OCI-LY7 (cell line): ENCODE measurements around the gene ASPHD1. TPM values are rescaled to one million over a fixed set of nuclear protein-coding genes. Genes with fewer than 3 reads are reported as not detected.

ENCODE experiments used
- BruUV-seq: library from RNA; stranded (reverse); fragments of 400-500 nt; replicated peaks from 2 replicates; lab custom pipeline; 2021; lab: Mats Ljungman, UMichigan
- CTCF ChIA-PET: fragments of 300-600 bp; sonication (Branson Sonifier 250); formaldehyde crosslinking; loops from one replicate; lab custom pipeline; 2022; ENCODE audit warnings: antibody characterized with exemption; ENCODE audit not compliant: unreplicated experiment; lab: Charles Lee
- POLR2A ChIA-PET: fragments of 300-600 bp; sonication (Branson Sonifier 250); formaldehyde crosslinking; loops from one replicate; lab custom pipeline; 2022; ENCODE audit warnings: antibody characterized with exemption; lab: Charles Lee
- DNase-seq: peaks from one replicate; pipeline ENCODE4 v3.0.0-alpha.2; 2015; ENCODE audit warnings: low spot score
- H2AFZ ChIP-seq: fragments of 200-600 bp; sonication (generic), shearing (Covaris generic); 2 replicates; pipeline ENCODE4 v1.6.1; 2014; ENCODE audit warnings: mild to moderate bottlenecking, antibody characterized with exemption, low read length, moderate library complexity
- H3K27ac ChIP-seq: fragments of 200-600 bp; sonication (generic); 2 replicates; pipeline ENCODE4 v1.5.1; 2014; ENCODE audit warnings: mixed run types, low read depth, mild to moderate bottlenecking, moderate library complexity, low read length, inconsistent platforms; ENCODE audit not compliant: poor library complexity, severe bottlenecking
- H3K36me3 ChIP-seq: fragments of 200-600 bp; sonication (generic); 2 replicates; pipeline ENCODE4 v1.6.1; 2014; ENCODE audit warnings: mild to moderate bottlenecking, antibody characterized with exemption, low read length, moderate library complexity, mixed read lengths; ENCODE audit not compliant: insufficient read depth
- H3K4me1 ChIP-seq: fragments of 200-600 bp; sonication (generic); 2 replicates; pipeline ENCODE4 v1.5.1; 2014; ENCODE audit warnings: mild to moderate bottlenecking, low read length; ENCODE audit not compliant: insufficient read depth, poor library complexity, severe bottlenecking
- H3K4me2 ChIP-seq: fragments of 200-600 bp; sonication (generic); 2 replicates; pipeline ENCODE4 v1.6.1; 2014; ENCODE audit warnings: mild to moderate bottlenecking, low read length
- H3K4me3 ChIP-seq: fragments of 200-600 bp; sonication (generic); 2 replicates; pipeline ENCODE4 v1.5.1; 2014; ENCODE audit warnings: mild to moderate bottlenecking, low read depth, low read length; ENCODE audit not compliant: poor library complexity, severe bottlenecking
- H3K79me2 ChIP-seq: fragments of 200-600 bp; sonication (generic); 2 replicates; pipeline ENCODE4 v1.6.1; 2016; ENCODE audit warnings: low read depth, mild to moderate bottlenecking, low read length, moderate library complexity, mixed read lengths; ENCODE audit not compliant: insufficient read depth
- H3K9me2 ChIP-seq: fragments of 200-600 bp; sonication (generic); 2 replicates; pipeline ENCODE4 v1.6.1; 2016; ENCODE audit warnings: mild to moderate bottlenecking, low read length, mixed read lengths; ENCODE audit not compliant: insufficient read depth
- H3K9me3 ChIP-seq: fragments of 200-600 bp; sonication (generic); 2 replicates; pipeline ENCODE4 v1.6.1; 2014; ENCODE audit warnings: mild to moderate bottlenecking, mixed run types, low read length, mixed read lengths
- H4K20me1 ChIP-seq: fragments of 200-600 bp; sonication (generic); 2 replicates; pipeline ENCODE4 v1.6.1; 2014; ENCODE audit warnings: mild to moderate bottlenecking, antibody characterized with exemption, low read length, moderate library complexity, mixed read lengths; ENCODE audit not compliant: insufficient read depth
- EZH2phosphoT487 ChIP-seq: fragments of 200-600 bp; sonication (generic); IDR thresholded peaks from 2 replicates; pipeline ENCODE4 v1.6.1; 2018; ENCODE audit warnings: low read depth, borderline replicate concordance, mild to moderate bottlenecking, mixed run types, antibody characterized with exemption, low read length, moderate library complexity, mixed read lengths
- intact Hi-C: fragments of 100-400 bp; cut with micrococcal nuclease; formaldehyde crosslinking; loops from one replicate; pipeline ENCODE4 v1.10.0; 2022; ENCODE audit not compliant: unreplicated experiment
- total RNA-seq, 2 experiments: library from RNA; depleted of rRNA in 1 of 2; stranded (reverse); fragments of >200 nt in 1 of 2; shearing (Covaris generic) in 1 of 2; gene quantifications; 2 replicates each; pipeline ENCODE4 v1.2.3, GENCODE V29; 2014 to 2022
- TF ChIP-seq, protein P1 (sequence below): fragments of 200-600 bp; sonication (generic); conservative IDR thresholded peaks from 2 replicates; pipeline ENCODE4 v1.5.1; 2014; ENCODE audit warnings: mild to moderate bottlenecking, antibody characterized with exemption, low read length, moderate library complexity, mixed read lengths

ASPHD1 gene
- total RNA-seq, 2 experiments from 2014 or later = 0.30 TPM; not detected in 1

DNA sequence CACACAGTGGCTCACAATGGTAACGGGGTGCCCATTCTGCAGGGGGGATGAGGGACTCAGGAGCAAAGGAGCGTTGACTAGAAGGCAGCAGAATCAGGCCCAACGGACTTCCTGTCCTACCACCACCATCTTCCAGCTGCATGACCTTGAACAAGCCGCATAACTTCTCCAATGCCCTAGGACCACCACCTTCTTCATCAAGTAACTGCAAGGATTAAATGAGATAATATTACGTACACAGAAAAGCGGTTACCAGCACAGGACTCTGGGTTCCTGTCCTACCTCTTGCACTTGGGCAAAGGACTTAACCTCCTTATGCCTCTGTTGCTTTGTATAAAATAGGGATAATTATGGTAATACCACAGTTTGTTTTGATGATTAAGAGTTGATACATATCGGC, 4.7 kb downstream of the ASPHD1 start:
- Histone ChIP-seq H3K9me3 (no peaks in the 10 kb centered on the region), H2AFZ (no peak overlapping the region), H3K9me2 (no peaks in the 10 kb centered on the region), H3K36me3 (no peaks in the 10 kb centered on the region), H3K4me2 (no peak overlapping the region), H3K27ac (no peak overlapping the region), H3K4me3 (no peak overlapping the region), H3K79me2 (no peaks in the 10 kb centered on the region), H3K4me1 (no peaks in the 10 kb centered on the region), H4K20me1 (no peaks in the 10 kb centered on the region)
- ChIA-PET POLR2A (interaction anchor here (0.7 kb wide), 1 partner anchor 17 kb away, joined by 5 read pairs; no protein-coding TSS in a partner anchor), CTCF (no interaction called here)
- DNase-seq = no peak
- intact Hi-C loops = no loop called here
- no TSS peak for BruUV-seq
- TF ChIP-seq, protein P1, sequence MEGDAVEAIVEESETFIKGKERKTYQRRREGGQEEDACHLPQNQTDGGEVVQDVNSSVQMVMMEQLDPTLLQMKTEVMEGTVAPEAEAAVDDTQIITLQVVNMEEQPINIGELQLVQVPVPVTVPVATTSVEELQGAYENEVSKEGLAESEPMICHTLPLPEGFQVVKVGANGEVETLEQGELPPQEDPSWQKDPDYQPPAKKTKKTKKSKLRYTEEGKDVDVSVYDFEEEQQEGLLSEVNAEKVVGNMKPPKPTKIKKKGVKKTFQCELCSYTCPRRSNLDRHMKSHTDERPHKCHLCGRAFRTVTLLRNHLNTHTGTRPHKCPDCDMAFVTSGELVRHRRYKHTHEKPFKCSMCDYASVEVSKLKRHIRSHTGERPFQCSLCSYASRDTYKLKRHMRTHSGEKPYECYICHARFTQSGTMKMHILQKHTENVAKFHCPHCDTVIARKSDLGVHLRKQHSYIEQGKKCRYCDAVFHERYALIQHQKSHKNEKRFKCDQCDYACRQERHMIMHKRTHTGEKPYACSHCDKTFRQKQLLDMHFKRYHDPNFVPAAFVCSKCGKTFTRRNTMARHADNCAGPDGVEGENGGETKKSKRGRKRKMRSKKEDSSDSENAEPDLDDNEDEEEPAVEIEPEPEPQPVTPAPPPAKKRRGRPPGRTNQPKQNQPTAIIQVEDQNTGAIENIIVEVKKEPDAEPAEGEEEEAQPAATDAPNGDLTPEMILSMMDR = no peak
- TF ChIP-seq EZH2phosphoT487 = no peak

DNA sequence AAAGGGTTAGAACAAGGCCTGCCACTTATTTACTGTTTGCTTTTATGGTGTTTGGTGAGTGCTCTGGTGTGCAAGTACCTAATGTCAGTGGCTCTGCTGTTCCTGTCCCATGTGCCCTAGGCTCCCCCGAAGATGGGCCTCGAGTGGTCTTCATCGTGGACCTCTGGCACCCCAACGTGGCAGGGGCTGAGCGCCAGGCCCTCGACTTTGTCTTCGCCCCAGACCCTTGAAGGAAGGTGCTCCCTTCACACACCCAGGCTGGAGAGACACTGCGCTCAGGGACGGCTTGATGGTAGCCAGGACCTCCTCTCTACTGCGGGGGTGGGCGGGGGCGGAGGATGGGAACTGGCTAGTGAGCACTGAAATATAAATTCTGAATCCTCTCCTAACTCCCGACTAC, 5.4 kb downstream of the ASPHD1 start:
- H3K27ac ChIP-seq = no peak overlapping the region
- H4K20me1 ChIP-seq = no peaks in the 10 kb centered on the region
- POLR2A ChIA-PET = no interaction called here
- BruUV-seq = no TSS peak
- no peak for DNase-seq
- no peaks in the 10 kb centered on the region for H3K79me2 ChIP-seq
- no peaks in the 10 kb centered on the region for H3K4me1 ChIP-seq
- no peak overlapping the region for H2AFZ ChIP-seq
- no peaks in the 10 kb centered on the region for H3K9me3 ChIP-seq
- CTCF ChIA-PET = no interaction called here
- intact Hi-C loops = no loop called here
- no peaks in the 10 kb centered on the region for H3K36me3 ChIP-seq
- no peaks in the 10 kb centered on the region for H3K9me2 ChIP-seq
- TF ChIP-seq, protein P1 = no peak
- no peak for TF ChIP-seq EZH2phosphoT487
- no peak overlapping the region for H3K4me2 ChIP-seq
- no peak overlapping the region for H3K4me3 ChIP-seq

DNA sequence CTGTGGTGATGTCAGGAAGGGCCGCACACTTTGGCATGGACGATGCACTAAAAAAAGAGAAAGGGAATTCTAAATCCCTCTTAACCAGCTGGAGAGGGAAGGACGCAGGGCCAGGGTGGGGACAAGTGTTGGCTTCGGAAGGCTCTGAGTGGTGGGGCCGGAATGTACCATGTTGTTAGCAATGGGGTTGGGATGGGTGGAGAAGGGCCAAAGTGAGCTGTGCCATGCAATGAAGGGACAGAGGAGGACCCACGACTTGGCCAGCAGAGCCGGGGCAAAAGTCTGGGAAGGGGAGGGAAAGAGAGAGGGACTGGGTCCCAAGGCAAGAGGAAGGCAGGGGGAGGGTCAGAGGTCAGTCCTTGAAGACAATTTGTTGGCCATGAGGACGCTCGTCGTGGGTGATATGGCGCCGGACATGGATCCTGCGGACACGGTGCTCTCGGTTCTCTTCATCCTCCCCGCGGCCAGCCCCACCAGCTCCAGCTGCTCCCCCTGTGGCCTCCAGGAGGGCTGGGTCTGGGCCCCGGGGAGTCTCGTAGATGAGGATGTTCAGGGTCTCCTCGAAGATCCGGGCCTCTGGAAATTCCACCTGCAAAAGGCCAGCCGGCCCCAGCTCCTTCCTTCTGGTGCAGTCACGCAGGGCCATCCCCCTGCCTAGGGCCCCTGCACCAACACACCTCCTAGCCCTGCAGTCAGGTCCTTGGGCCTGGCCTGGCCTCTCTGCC, 6.4 kb downstream of the ASPHD1 start:
- H3K27ac ChIP-seq = no peak overlapping the region
- H3K9me2 ChIP-seq = no peaks in the 10 kb centered on the region
- no peak for TF ChIP-seq EZH2phosphoT487
- TF ChIP-seq, protein P1 = no peak
- H3K79me2 ChIP-seq = no peaks in the 10 kb centered on the region
- H3K9me3 ChIP-seq = no peaks in the 10 kb centered on the region
- H3K4me3 ChIP-seq = no peak overlapping the region
- no peak for DNase-seq
- ChIA-PET POLR2A (no interaction called here), CTCF (no interaction called here)
- no TSS peak for BruUV-seq
- no peak overlapping the region for H3K4me2 ChIP-seq
- H4K20me1 ChIP-seq = no peaks in the 10 kb centered on the region
- no peak overlapping the region for H2AFZ ChIP-seq
- intact Hi-C loops = no loop called here
- no peaks in the 10 kb centered on the region for H3K36me3 ChIP-seq
- no peaks in the 10 kb centered on the region for H3K4me1 ChIP-seq
